ENCODE results near the gene ERFE.
"Not testable (repeated sequence)": the region's sequence is repeated elsewhere in the genome, so short reads cannot be mapped to it uniquely, and the experiment has no call there.

ERFE gene

GRCh38 chr2:238171072-238171431 lies 12.3 kb downstream of the ERFE start:
- not testable (repeated sequence) for DNase-seq

GRCh38 chr2:238171575-238172187 lies 12.9 kb downstream of the ERFE start:
- no peak for DNase-seq

GRCh38 chr2:238172439-238172838 lies 13.7 kb downstream of the ERFE start:
- DNase-seq = no peak

GRCh38 chr2:238173692-238174091 lies 14.9 kb downstream of the ERFE start:
- DNase-seq = no peak

GRCh38 chr2:238174291-238174690 lies 15.5 kb downstream of the ERFE start:
- DNase-seq = no peak

- DNase-seq = no peak
Observed at GRCh38 chr2:238174701-238175100, 15.9 kb downstream of the ERFE start.

- no peak for DNase-seq
Observed at GRCh38 chr2:238176613-238177012, 17.8 kb downstream of the ERFE start.

- DNase-seq = no peak
Observed at GRCh38 chr2:238180554-238180953, 21.8 kb downstream of the ERFE start.

GRCh38 chr2:238182362-238182761 lies 23.6 kb downstream of the ERFE start:
- no peak for DNase-seq

- no peak for DNase-seq
Observed at GRCh38 chr2:238183821-238184220, 25.1 kb downstream of the ERFE start.

- DNase-seq = no peak
Observed at GRCh38 chr2:238187618-238188548, 29.1 kb downstream of the ERFE start.

- no peak for DNase-seq
Observed at GRCh38 chr2:238190445-238190844, 31.7 kb downstream of the ERFE start.

GRCh38 chr2:238202326-238203093 lies 43.7 kb downstream of the ERFE start:
- DNase-seq = no peak

GRCh38 chr2:238203094-238203972 lies 44.6 kb downstream of the ERFE start, which contains the start of gene ILKAP:
TSS of gene ILKAP (minus strand) at chr2:238203695. CDS start at chr2:238203553, 142 bp downstream.
- DNase-seq = peak; percentile 69 to 83

GRCh38 chr2:238203973-238204683 lies 45.4 kb downstream of the ERFE start:
- no peak for DNase-seq

GRCh38 chr2:238207006-238207405 lies 48.2 kb downstream of the ERFE start:
- no peak for DNase-seq

- no peak for DNase-seq
Observed at GRCh38 chr2:238216651-238217184, 57.9 kb downstream of the ERFE start.

Data from NCI-H1930 (cell line).